Ishikawa (cell line): Measurements from ENCODE around the gene FGR.

Experiments used
- CEBPB ChIP-seq: IDR thresholded peaks from 2 replicates; pipeline ENCODE4 v1.6.1; 2012
- CREB1 ChIP-seq: IDR thresholded peaks from 2 replicates; pipeline ENCODE4 v1.6.1; 2012; ENCODE audit warnings: low read depth
- EGR1 ChIP-seq: IDR thresholded peaks from 2 replicates; pipeline ENCODE4 v1.6.1; 2012
- EP300 ChIP-seq: IDR thresholded peaks from 2 replicates; pipeline ENCODE4 v1.6.1; 2012; ENCODE audit warnings: borderline replicate concordance
- FOXM1 ChIP-seq: IDR thresholded peaks from 2 replicates; pipeline ENCODE4 v1.6.1; 2012; ENCODE audit warnings: low read depth, borderline replicate concordance
- MAX ChIP-seq: IDR thresholded peaks from 2 replicates; pipeline ENCODE4 v1.6.1; 2012
- NFIC ChIP-seq: IDR thresholded peaks from 2 replicates; pipeline ENCODE4 v1.6.1; 2012
- RAD21 ChIP-seq: IDR thresholded peaks from 2 replicates; pipeline ENCODE4 v1.6.1; 2012; ENCODE audit warnings: low read depth
- REST ChIP-seq: IDR thresholded peaks from 2 replicates; pipeline ENCODE4 v1.6.1; 2012; ENCODE audit warnings: low read depth, mild to moderate bottlenecking
- TAF1 ChIP-seq: IDR thresholded peaks from 2 replicates; pipeline ENCODE4 v1.6.1; 2012; ENCODE audit warnings: low read depth, mild to moderate bottlenecking
- TCF12 ChIP-seq: IDR thresholded peaks from 2 replicates; pipeline ENCODE4 v1.6.1; 2012; ENCODE audit warnings: low read depth
- TEAD4 ChIP-seq: IDR thresholded peaks from 2 replicates; pipeline ENCODE4 v1.6.1; 2012
- USF1 ChIP-seq: IDR thresholded peaks from 2 replicates; pipeline ENCODE4 v1.6.1; 2012
- YY1 ChIP-seq: IDR thresholded peaks from 2 replicates; pipeline ENCODE4 v1.6.1; 2012; ENCODE audit warnings: low read depth
- ZBTB7A ChIP-seq: IDR thresholded peaks from 2 replicates; pipeline ENCODE4 v1.6.1; 2012; ENCODE audit warnings: low read depth

FGR gene

GRCh38 chr1:27588256-27589232 is 46.4 kb downstream of the FGR start:
- TF ChIP-seq EGR1 (no peak), MAX (no peak), NFIC (no peak), CEBPB (no peak), FOXM1 (no peak), CREB1 (no peak)

- TF ChIP-seq EGR1 (no peak), TCF12 (no peak), CREB1 (no peak)
Measured at GRCh38 chr1:27585684-27586083, 49.3 kb downstream of the FGR start.

- TF ChIP-seq CREB1 (no peak), YY1 (no peak), MAX (no peak), TAF1 (no peak), RAD21 (no peak)
Measured at GRCh38 chr1:27584453-27584852, 50.5 kb downstream of the FGR start.

- TF ChIP-seq FOXM1 (no peak), EGR1 (no peak), MAX (no peak), CEBPB (no peak), TAF1 (no peak), USF1 (no peak), CREB1 (no peak), REST (no peak)
Measured at GRCh38 chr1:27583479-27583878, 51.5 kb downstream of the FGR start.

GRCh38 chr1:27581823-27582243 is 53.2 kb downstream of the FGR start:
- TF ChIP-seq CEBPB, result no peak
- TF ChIP-seq TAF1, result no peak
- no peak for TF ChIP-seq EP300
- no peak for TF ChIP-seq TEAD4
- no peak for TF ChIP-seq TCF12
- no peak for TF ChIP-seq ZBTB7A
- no peak for TF ChIP-seq USF1
- no peak for TF ChIP-seq NFIC
- TF ChIP-seq YY1, result no peak
- no peak for TF ChIP-seq RAD21
- no peak for TF ChIP-seq REST
- no peak for TF ChIP-seq FOXM1
- no peak for TF ChIP-seq MAX
- no peak for TF ChIP-seq EGR1
- no peak for TF ChIP-seq CREB1
